MG63 (cell line): Measurements from ENCODE around the gene TRIO. TPM values are rescaled to one million over a fixed set of nuclear protein-coding genes. Genes with fewer than 3 reads are reported as not detected.

Source experiments
- DNase-seq: peaks from one replicate; pipeline ENCODE4 v3.0.0-alpha.2; 2020
- H3K27me3 ChIP-seq: fragments of 250-450 bp; sonication (Bioruptor Pico); 2 replicates; pipeline ENCODE4 v1.5.1; 2020; ENCODE audit warnings: mild to moderate bottlenecking, moderate library complexity
- H3K36me3 ChIP-seq: fragments of 250-450 bp; sonication (Bioruptor Pico); 2 replicates; pipeline ENCODE4 v1.5.1; 2020; ENCODE audit warnings: mild to moderate bottlenecking, moderate library complexity
- H3K4me3 ChIP-seq: fragments of 250-450 bp; sonication (Bioruptor Pico); 2 replicates; pipeline ENCODE4 v1.5.1; 2020; ENCODE audit warnings: mild to moderate bottlenecking, moderate library complexity
- H3K9me3 ChIP-seq: fragments of 250-450 bp; sonication (Bioruptor Pico); 2 replicates; pipeline ENCODE4 v1.5.1; 2020; ENCODE audit warnings: mild to moderate bottlenecking, moderate library complexity
- total RNA-seq: library from RNA; depleted of rRNA; stranded (reverse); fragments of >200 nt; shearing (Covaris generic); gene quantifications from 2 replicates; pipeline ENCODE4 v1.2.3, GENCODE V29; 2014; ENCODE audit warnings: low replicate concordance

The TRIO gene
- total RNA-seq, 1 experiment from 2014 or later: 123 TPM

DNA sequence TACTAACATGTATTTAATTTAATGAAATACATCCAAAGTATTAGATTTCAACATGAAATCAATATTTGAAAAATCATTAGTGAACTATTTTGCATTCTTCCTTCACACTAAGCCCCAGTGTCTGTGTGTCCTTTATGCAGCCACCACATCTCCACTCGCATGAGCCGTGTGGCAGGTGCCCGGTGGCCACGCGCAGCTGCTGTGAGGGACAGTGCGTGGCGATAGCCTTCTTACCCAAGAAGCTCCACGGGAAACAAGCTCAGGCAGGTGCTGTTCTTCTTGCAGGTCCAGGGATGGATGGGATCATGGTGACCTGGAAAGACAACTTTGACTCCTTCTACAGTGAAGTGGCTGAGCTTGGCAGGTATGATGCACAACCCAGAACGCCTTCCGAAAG lies 359.1 kb downstream of the TRIO start:
- Histone ChIP-seq H3K36me3 (peaks cover 98% of the 10 kb centered on the region), H3K4me3 (no peak overlapping the region), H3K9me3 (no peaks in the 10 kb centered on the region), H3K27me3 (no peaks in the 10 kb centered on the region)
- DNase-seq: no peak

DNA sequence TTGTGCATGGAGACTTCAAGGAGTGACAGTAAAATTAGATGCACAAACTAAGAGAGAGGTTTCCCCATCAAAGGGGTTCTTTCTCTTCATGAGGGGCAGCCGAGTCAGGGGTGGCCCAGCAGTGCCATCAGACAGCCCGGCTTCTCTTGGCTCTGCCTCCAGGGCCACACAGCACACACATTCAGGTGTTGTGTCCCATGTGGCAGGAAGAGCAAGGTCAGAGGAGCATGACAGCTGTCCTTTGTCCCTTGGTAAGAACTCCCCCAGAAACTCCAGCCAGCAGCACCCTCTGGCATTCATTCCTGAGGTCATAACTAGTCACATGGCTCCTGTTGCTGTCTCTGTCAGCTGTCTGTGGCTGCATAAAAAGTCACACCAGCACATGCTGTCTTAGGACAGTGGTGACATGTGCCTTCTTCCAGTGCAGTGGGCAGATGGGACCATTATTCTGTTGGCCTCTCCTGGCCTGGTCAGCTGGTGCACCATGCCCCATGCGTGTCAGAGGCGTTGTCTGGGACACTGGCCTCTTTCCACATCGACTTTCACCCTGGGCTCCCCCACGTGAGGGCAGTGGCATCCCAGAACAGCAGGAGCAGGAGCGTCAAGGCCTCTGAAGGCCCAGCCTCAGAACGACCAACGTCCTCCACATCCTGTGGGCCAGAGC lies 360.0 kb downstream of the TRIO start:
- H3K4me3 ChIP-seq: no peak overlapping the region
- H3K36me3 ChIP-seq: peaks cover 98% of the 10 kb centered on the region
- H3K9me3 ChIP-seq: no peaks in the 10 kb centered on the region
- DNase-seq: no peak
- no peaks in the 10 kb centered on the region for H3K27me3 ChIP-seq

DNA sequence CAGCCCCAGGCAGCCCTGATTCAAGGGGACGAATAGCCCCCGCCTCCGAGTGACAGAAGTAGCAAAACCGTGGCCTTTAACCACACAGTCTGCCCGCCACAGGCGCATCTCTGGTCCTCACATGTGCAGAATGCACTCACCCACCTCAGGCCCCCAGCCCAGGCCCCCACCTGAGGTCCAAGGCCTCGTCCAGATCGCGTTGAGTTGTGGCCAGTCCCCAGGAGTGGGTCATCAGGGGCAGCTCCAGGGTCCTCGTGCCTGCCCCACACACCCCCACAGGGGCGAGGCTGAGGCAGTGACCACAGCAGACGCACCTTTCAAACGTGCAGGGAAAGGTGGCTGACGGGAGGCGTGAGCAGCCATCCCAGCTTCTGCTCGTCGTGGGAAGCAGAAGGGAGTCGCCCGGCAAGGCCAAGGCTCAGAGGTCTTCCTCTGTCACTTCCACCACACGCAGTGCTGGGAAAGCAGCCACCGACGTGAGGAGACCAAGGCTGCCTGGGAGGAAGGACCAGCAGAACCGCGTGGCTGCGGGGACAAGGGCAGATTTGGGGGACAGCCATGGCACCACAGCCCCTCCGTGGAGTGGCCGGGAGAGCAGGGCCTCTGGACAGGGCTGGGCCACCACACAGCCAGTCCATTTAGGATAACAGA lies 360.7 kb downstream of the TRIO start:
- Histone ChIP-seq H3K27me3 (no peaks in the 10 kb centered on the region), H3K4me3 (no peak overlapping the region), H3K9me3 (no peaks in the 10 kb centered on the region), H3K36me3 (peaks cover 98% of the 10 kb centered on the region)
- no peak for DNase-seq

DNA sequence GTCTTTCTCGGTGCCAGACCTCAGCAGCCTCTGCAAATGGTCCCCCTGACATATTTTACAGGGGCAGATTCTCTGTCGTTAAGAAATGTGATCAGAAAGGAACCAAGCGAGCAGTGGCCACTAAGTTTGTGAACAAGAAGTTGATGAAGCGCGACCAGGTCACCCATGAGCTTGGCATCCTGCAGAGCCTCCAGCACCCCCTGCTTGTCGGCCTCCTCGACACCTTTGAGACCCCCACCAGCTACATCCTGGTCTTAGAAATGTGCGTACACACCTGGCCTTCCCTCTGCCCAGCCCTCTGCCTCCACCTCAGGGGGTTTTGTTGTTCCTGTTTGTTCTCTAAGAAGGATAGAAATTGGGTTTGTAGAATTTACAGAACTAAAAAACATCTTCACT lies 361.2 kb downstream of the TRIO start:
- Histone ChIP-seq H3K27me3 (no peaks in the 10 kb centered on the region), H3K36me3 (peaks cover 92% of the 10 kb centered on the region), H3K4me3 (no peak overlapping the region), H3K9me3 (no peaks in the 10 kb centered on the region)
- DNase-seq: no peak

DNA sequence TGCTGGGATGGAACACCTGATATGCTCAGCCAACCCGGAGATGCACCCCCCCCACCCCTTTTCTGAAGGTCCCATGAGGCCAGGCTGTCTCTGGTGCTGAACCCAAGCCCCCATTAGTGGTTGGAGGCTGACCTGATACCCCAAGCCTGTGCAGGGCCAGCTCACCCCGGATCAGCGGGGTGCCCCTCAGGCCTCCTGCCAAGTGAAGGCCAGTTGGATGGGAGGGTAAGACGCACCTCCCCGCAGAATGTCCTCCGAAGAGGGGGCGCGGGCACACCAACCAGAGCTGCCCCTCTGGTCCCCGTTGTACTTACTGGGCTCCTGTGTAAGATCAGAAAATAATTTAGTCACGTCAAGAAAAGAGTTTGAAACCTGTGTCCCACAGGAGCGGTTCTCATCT lies 361.7 kb downstream of the TRIO start:
- Histone ChIP-seq H3K9me3 (no peaks in the 10 kb centered on the region), H3K27me3 (no peaks in the 10 kb centered on the region), H3K36me3 (peaks cover 92% of the 10 kb centered on the region), H3K4me3 (no peak overlapping the region)
- DNase-seq: no peak

DNA sequence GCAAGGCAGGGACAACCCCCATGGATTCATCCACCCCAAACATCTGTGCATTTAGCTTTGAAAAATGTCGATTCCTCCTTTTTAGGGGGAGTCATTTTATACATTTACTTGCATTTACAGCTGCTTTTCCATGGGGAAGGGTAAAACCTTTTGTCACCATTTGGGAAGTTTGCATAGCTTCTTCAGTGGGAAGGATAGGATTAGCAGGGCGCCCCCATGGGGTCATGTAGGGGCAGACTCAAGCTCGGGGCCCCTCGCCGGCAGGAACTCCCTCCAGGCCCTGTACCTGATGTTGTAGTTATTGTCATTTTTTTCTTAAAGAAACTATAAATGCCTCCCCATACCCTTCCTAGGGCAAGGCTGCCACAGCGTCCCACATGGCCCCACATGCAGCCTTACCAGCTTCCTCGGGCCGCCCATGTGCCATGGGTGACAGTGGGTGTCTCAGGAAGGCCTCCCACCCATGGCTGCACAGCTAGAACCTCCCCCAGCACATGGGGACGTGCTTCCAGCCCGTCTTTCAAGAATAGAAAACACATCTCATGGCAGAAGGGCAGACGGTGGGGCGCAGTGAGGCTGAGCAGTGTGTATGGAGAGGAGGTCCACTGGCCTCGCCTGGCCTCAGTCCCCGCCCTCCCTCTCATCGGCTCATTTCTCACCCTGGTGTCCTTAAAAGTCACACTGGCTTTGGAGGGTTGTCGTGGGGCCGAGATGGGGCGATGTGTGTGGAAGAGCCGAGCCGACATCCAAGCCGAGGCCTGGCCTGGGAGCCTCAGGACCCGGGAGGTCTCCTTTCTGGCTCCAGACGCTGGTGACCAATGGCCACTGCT lies 362.4 kb downstream of the TRIO start:
- DNase-seq: no peak
- H3K36me3 ChIP-seq: peaks cover 92% of the 10 kb centered on the region

DNA sequence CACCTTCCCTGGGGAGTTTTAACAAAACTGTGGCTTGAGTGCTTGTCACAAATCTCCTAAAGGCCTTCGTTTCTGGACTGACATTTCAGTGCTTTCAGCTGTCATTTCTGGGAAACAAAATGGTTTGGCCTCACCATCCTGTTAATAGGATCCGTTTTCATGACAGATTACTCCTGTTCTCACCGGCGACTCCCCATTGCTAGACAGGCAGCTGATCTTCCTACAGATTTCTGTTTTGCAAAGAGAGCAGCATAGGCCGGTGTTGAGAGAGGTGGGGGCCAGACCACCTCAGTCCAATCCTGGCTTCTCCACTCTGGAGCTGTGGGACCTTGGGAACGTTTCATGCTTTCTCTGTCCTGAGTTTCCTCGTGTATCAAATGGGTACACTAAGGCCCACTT lies 363.0 kb downstream of the TRIO start:
- Histone ChIP-seq H3K27me3 (no peaks in the 10 kb centered on the region), H3K4me3 (no peak overlapping the region), H3K9me3 (no peaks in the 10 kb centered on the region), H3K36me3 (peaks cover 92% of the 10 kb centered on the region)
- no peak for DNase-seq

More for the DNA sequence above, 362.4 kb downstream of the TRIO start:
- Histone ChIP-seq H3K4me3 (no peak overlapping the region), H3K9me3 (no peaks in the 10 kb centered on the region), H3K27me3 (no peaks in the 10 kb centered on the region)

DNA sequence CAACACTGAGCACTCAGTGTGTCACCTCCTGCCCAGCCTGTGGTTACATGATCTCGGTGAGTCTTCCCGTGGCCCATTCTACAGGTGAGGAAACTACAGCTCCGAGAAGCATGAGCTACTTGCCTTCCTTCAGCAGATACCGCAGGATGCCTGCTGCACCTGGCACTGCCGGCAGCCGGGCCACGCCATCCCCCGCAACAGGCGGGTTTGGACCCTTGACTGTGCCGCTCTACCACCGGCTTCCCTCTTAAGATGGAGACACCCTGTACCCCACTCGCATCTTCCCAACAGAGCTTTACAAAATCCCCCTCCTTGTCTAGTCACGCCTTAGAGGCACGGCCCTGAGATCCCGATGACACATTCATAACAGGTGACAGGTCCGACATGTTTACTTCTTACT lies 363.5 kb downstream of the TRIO start:
- H3K9me3 ChIP-seq: no peaks in the 10 kb centered on the region
- DNase-seq: no peak
- H3K36me3 ChIP-seq: peaks cover 86% of the 10 kb centered on the region
- H3K4me3 ChIP-seq: no peak overlapping the region
- H3K27me3 ChIP-seq: no peaks in the 10 kb centered on the region

DNA sequence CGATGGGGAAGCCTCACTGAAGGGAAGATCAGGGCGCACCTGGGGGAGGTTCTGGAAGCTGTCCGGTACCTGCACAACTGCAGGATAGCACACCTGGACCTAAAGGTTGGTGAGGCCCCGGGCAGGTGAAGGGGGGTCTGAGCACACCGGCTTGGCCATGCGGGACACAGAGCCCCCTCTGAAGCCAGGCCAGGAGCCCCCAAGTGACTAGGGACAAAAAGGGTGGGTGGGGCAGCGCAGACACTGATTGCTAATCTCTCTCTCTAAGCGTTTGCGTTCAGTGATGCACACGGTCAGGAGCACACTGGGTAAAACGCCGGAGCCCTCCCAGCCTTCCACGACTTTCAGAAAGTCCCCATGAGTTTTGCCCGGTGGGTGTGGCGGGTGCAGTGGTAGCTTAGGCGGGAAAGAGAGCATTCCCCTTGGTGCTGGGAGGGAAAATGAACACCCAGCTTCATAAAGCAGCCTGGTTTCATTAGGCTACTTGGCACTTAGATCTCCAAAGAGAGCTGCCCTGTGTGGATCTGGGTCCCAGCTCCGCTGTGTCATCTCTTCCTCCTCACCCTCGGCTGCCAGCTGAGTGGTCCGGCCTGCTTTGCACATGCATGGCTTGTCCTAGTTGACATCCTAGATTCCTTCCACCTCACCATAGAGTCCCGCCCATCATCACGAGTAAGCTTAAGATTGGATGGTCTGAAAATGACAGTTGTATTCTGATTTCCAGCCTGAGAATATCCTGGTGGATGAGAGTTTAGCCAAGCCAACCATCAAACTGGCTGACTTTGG lies 364.2 kb downstream of the TRIO start:
- Histone ChIP-seq H3K27me3 (no peaks in the 10 kb centered on the region), H3K9me3 (no peaks in the 10 kb centered on the region), H3K4me3 (no peak overlapping the region), H3K36me3 (peaks cover 80% of the 10 kb centered on the region)
- DNase-seq: no peak

DNA sequence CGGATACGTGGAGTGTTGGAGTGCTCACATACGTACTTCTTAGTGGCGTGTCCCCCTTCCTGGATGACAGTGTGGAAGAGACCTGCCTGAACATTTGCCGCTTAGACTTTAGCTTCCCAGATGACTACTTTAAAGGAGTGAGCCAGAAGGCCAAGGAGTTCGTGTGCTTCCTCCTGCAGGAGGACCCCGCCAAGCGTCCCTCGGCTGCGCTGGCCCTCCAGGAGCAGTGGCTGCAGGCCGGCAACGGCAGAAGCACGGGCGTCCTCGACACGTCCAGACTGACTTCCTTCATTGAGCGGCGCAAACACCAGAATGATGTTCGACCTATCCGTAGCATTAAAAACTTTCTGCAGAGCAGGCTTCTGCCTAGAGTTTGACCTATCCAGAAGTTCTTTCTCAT lies 364.9 kb downstream of the TRIO start:
- H3K36me3 ChIP-seq: peaks cover 73% of the 10 kb centered on the region
- DNase-seq: no peak
- no peak overlapping the region for H3K4me3 ChIP-seq
- no peaks in the 10 kb centered on the region for H3K27me3 ChIP-seq
- no peaks in the 10 kb centered on the region for H3K9me3 ChIP-seq

DNA sequence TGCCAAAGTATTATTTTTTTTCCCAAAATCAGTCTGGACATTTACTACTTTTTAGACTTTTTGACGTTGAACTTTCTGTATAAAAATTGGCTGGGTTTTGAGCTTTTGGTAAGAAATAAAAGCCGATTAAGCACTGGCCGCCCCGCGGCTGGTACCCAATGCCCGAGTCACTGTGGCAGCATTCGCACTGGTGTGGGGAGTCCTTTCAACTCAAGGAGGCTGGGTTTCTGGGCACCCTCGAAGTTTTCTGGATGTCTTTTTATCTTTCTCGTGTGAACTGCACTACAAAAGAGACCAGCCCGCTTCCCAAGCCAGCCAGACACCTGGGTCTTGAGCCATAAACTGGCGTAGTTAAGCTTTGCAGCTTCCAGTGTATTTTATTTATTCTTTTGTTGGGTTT lies 366.4 kb downstream of the TRIO start:
- no peak overlapping the region for H3K4me3 ChIP-seq
- H3K27me3 ChIP-seq: no peaks in the 10 kb centered on the region
- H3K36me3 ChIP-seq: peaks cover 58% of the 10 kb centered on the region
- no peak for DNase-seq
- no peaks in the 10 kb centered on the region for H3K9me3 ChIP-seq

DNA sequence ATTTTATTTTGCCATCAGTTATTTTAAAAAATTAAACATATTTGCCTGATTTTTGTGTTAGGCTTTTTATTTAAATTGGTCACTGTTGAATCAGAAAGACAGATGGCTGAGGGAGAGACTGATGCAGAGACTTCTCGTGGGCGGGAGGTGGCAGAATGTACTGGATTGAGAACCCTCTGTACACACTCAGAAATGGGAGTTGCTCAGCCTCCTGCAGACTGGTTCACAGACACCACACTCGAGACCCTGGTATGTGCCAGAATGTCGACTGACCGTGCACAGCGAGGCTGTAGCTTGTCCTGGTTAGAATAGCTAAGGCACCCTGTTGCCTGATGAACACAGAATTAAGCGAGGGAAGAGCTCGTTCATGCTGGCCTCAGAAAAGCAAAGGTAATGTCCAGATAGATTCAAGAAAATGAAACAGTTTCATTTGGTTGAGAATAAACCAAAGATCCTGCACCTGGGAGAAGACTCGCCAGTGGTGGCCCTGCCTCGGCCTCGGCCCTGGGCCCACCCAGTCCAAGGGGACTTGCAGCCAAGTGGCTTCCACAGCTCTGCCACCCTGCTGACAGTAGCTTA lies 367.1 kb downstream of the TRIO start:
- H3K9me3 ChIP-seq: peaks cover under 1% of the 10 kb centered on the region; the same call in 1 of the 2 replicates
- no peak overlapping the region for H3K4me3 ChIP-seq
- DNase-seq: no peak
- H3K27me3 ChIP-seq: no peaks in the 10 kb centered on the region
- H3K36me3 ChIP-seq: peaks cover 51% of the 10 kb centered on the region

DNA sequence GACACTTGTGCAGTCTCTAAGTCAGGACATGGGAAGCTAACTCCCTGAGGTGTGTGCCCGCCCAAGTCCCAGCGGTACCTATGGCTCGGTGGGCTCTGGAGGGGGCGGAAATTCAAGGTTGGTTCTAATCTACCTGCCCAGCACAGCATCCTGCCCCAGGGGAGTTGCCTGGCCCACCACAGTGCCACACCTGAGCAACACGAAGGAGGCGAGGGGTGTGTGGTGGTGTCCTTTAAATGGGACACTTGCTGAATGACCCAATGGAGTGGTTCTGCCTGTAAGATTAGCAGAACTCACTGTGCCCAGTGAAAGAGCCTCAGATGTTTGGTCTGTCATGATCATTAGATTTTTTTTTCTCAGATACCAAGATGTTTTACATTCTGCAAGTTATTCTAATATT lies 367.7 kb downstream of the TRIO start:
- Histone ChIP-seq H3K27me3 (no peaks in the 10 kb centered on the region), H3K36me3 (peaks cover 44% of the 10 kb centered on the region), H3K4me3 (no peak overlapping the region), H3K9me3 (peaks cover 2% of the 10 kb centered on the region; the same call in 1 of the 2 replicates)
- DNase-seq: no peak

DNA sequence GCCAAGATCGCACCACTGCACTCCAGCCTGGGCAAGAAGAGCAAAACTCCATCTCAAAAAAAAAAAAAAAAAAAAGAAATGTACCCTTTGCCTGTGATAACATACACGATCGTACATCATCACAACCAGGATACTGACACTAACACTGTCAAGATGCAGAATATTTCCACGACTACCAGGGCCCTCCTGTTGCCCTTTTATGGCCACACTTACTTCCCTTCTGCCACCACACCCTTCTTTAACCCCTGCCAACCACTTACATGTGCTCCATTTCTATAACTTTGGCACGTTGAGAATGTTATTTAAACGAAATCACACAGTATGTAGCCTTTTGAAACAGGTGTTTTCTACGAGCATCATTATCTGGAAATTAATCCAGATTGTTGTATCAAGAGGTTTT lies 369.4 kb downstream of the TRIO start:
- Histone ChIP-seq H3K36me3 (peaks cover 27% of the 10 kb centered on the region), H3K27me3 (no peaks in the 10 kb centered on the region), H3K4me3 (no peak overlapping the region), H3K9me3 (peaks cover 2% of the 10 kb centered on the region; the same call in 1 of the 2 replicates)
- DNase-seq: no peak

DNA sequence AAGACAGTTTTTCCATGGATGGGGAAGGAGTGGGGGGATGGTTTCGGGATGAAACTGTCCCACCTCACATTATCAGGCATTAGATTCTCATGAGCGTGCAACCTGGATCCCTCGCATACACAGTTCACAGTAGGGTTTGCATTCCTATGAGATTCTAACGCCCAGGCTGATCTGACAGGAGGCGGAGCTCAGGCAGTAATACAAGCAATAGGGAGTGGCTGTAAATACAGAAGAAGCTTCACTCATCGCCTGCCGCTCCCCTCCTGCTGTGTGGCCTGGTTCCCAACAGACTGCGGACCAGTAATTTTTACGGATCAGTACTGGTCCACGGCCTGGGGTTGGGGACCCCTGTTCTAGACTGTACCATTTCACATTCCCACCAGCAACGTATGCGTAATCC lies 370.1 kb downstream of the TRIO start:
- Histone ChIP-seq H3K4me3 (no peak overlapping the region), H3K36me3 (peaks cover 20% of the 10 kb centered on the region), H3K27me3 (no peaks in the 10 kb centered on the region), H3K9me3 (peaks cover 2% of the 10 kb centered on the region; the same call in 1 of the 2 replicates)
- DNase-seq: no peak

DNA sequence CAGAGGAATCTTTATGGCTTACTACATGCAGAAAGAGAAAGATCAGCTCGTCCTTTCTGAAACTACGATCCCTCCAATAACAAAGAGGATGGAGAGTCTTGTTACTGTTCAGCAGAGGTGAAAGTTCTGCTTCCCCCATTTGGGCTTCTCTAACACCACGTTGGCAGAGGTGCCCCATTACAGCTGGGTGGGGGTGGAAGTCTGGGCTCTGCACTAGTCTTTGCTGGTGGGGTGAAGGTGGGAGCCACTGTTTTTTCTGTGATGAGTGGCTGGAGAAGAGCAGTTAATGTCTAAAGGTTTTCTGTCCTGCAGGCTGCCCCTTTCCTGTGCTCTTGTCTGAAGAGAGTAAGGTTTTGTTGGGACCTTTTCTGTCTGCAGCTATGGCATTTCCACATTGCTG lies 373.8 kb downstream of the TRIO start:
- no peak for DNase-seq
- Histone ChIP-seq H3K36me3 (no peaks in the 10 kb centered on the region), H3K27me3 (no peaks in the 10 kb centered on the region), H3K9me3 (peaks cover 2% of the 10 kb centered on the region; the same call in 1 of the 2 replicates), H3K4me3 (no peak overlapping the region)
